Suprapubic skin (tissue), 4 donors: ENCODE results near the gene IARS2. TPM values are rescaled to one million over a fixed set of nuclear protein-coding genes. Genes with fewer than 3 reads are reported as not detected.
"Not testable (repeated sequence)": the region's sequence is repeated elsewhere in the genome, so short reads cannot be mapped to it uniquely, and the experiment has no call there.

Experiments used
- DNase-seq, 2 donors: peaks; one replicate each; pipeline ENCODE4 v3.0.0-alpha.2; 2019; ENCODE audit warnings: low spot score in 2 of 2
- H3K27ac ChIP-seq: fragments of 200-600 bp; sonication (generic); one replicate; pipeline ENCODE4 v1.5.1; 2019
- H3K27me3 ChIP-seq: fragments of 200-600 bp; sonication (generic); one replicate; pipeline ENCODE4 v1.5.1; 2019
- H3K36me3 ChIP-seq: fragments of 200-600 bp; sonication (generic); one replicate; pipeline ENCODE4 v1.5.1; 2019
- H3K4me1 ChIP-seq: fragments of 200-600 bp; sonication (generic); one replicate; pipeline ENCODE4 v1.5.1; 2019
- H3K4me3 ChIP-seq: fragments of 200-600 bp; sonication (generic); one replicate; pipeline ENCODE4 v1.5.1; 2019; ENCODE audit warnings: mild to moderate bottlenecking
- H3K9me3 ChIP-seq: fragments of 200-600 bp; sonication (generic); one replicate; pipeline ENCODE4 v1.5.1; 2019
- CTCF ChIP-seq, 2 donors: fragments of 200-600 bp in 1 of 2; fragments of 450-650 bp in 1 of 2; sonication (generic) in 1 of 2; IDR thresholded peaks; one replicate each; pipeline ENCODE4 v1.5.1; 2016 to 2019; ENCODE audit warnings: antibody characterized with exemption in 2 of 2, mild to moderate bottlenecking in 1 of 2, moderate library complexity in 1 of 2
- EP300 ChIP-seq: sonication (generic); formaldehyde crosslinking; IDR thresholded peaks from one replicate; pipeline ENCODE4 v1.6.1; 2017; ENCODE audit warnings: antibody characterized with exemption
- POLR2A ChIP-seq, 2 donors: fragments of 450-650 bp; IDR thresholded peaks; one replicate each; pipeline ENCODE4 v1.6.1; 2017; ENCODE audit warnings: antibody characterized with exemption in 2 of 2, mild to moderate bottlenecking in 2 of 2, moderate library complexity in 2 of 2
- POLR2AphosphoS5 ChIP-seq, 3 donors: sonication (generic); formaldehyde crosslinking; IDR thresholded peaks; one replicate each; pipeline ENCODE4 v1.6.1; 2017; ENCODE audit warnings: antibody characterized with exemption in 3 of 3
- WGBS: methylation state at CpG from one replicate; pipeline ENCODE4 v1.1.5; 2018; 5-methylcytosine and 5-hydroxymethylcytosine counted together
- total RNA-seq, 4 donors: library from RNA; depleted of rRNA; stranded (reverse); fragments of >200 nt; gene quantifications; one replicate each; pipeline ENCODE4 v1.1.0, GENCODE V29; 2016

The IARS2 gene
- total RNA-seq, 4 donors from 2014 or later = 49.7 to 73.3 (median 64.6) TPM

GRCh38 chr1:220151454-220151853, 57.5 kb downstream of the IARS2 start:
- no peak overlapping the region for H3K27ac ChIP-seq
- no peaks in the 10 kb centered on the region for H3K9me3 ChIP-seq
- no peak for DNase-seq
- TF ChIP-seq EP300 = no peak
- TF ChIP-seq CTCF (IDR thresholded peaks at IDR 0.05) = no peak
- no peak for TF ChIP-seq POLR2AphosphoS5 (IDR thresholded peaks at IDR 0.05)
- no peak for TF ChIP-seq POLR2A (IDR thresholded peaks at IDR 0.05)
- H3K4me3 ChIP-seq = no peak overlapping the region
- no peaks in the 10 kb centered on the region for H3K4me1 ChIP-seq
- WGBS = 53% methylated on average over 3 of the region's 3 CpGs
- no peaks in the 10 kb centered on the region for H3K27me3 ChIP-seq
- peaks cover 65% of the 10 kb centered on the region for H3K36me3 ChIP-seq

GRCh38 chr1:220153147-220153546, 59.2 kb downstream of the IARS2 start:
- no peak overlapping the region for H3K27ac ChIP-seq
- H3K27me3 ChIP-seq = no peaks in the 10 kb centered on the region
- no peaks in the 10 kb centered on the region for H3K9me3 ChIP-seq
- H3K4me1 ChIP-seq = no peaks in the 10 kb centered on the region
- H3K4me3 ChIP-seq = no peak overlapping the region
- TF ChIP-seq POLR2AphosphoS5 (IDR thresholded peaks at IDR 0.05) (no peak), POLR2A (IDR thresholded peaks at IDR 0.05) (no peak), EP300 (no peak), CTCF (IDR thresholded peaks at IDR 0.05) (no peak)
- DNase-seq = no peak
- H3K36me3 ChIP-seq = peaks cover 72% of the 10 kb centered on the region

- 97% methylated on average over 4 of the region's 4 CpGs for WGBS
- H3K27ac ChIP-seq = no peak overlapping the region
- TF ChIP-seq POLR2A (IDR thresholded peaks at IDR 0.05) (no peak), POLR2AphosphoS5 (IDR thresholded peaks at IDR 0.05) (no peak), EP300 (no peak), CTCF (IDR thresholded peaks at IDR 0.05) (no peak)
Measured at GRCh38 chr1:220156620-220157146, 62.8 kb downstream of the IARS2 start.

GRCh38 chr1:220157738-220158137, 63.8 kb downstream of the IARS2 start:
- Histone ChIP-seq H3K27ac (no peak overlapping the region), H3K36me3 (peaks cover 88% of the 10 kb centered on the region), H3K4me3 (no peak overlapping the region), H3K4me1 (no peaks in the 10 kb centered on the region), H3K9me3 (no peaks in the 10 kb centered on the region), H3K27me3 (no peaks in the 10 kb centered on the region)
- DNase-seq = no peak
- no peak for TF ChIP-seq POLR2AphosphoS5 (IDR thresholded peaks at IDR 0.05)
- no peak for TF ChIP-seq CTCF (IDR thresholded peaks at IDR 0.05)
- TF ChIP-seq EP300 = no peak
- TF ChIP-seq POLR2A (IDR thresholded peaks at IDR 0.05) = no peak
- WGBS = 61% methylated on average over 2 of the region's 2 CpGs

More at GRCh38 chr1:220156620-220157146, 62.8 kb downstream of the IARS2 start:
- Histone ChIP-seq H3K4me3 (no peak overlapping the region), H3K4me1 (no peaks in the 10 kb centered on the region), H3K36me3 (peaks cover 96% of the 10 kb centered on the region), H3K27me3 (no peaks in the 10 kb centered on the region), H3K9me3 (no peaks in the 10 kb centered on the region)
- no peak for DNase-seq

GRCh38 chr1:220158530-220158929, 64.6 kb downstream of the IARS2 start:
- not testable (repeated sequence) for H3K27ac ChIP-seq, H3K27me3 ChIP-seq, DNase-seq, H3K4me1 ChIP-seq, H3K4me3 ChIP-seq, H3K9me3 ChIP-seq
- H3K36me3 ChIP-seq = peaks cover 84% of the 10 kb centered on the region
- WGBS = 96% methylated on average over 7 of the region's 7 CpGs

GRCh38 chr1:220159041-220159440, 65.1 kb downstream of the IARS2 start:
- DNase-seq = no peak
- TF ChIP-seq POLR2A (IDR thresholded peaks at IDR 0.05) = no peak
- no peak for TF ChIP-seq POLR2AphosphoS5 (IDR thresholded peaks at IDR 0.05)
- no peak for TF ChIP-seq EP300
- no peak for TF ChIP-seq CTCF (IDR thresholded peaks at IDR 0.05)
- Histone ChIP-seq H3K9me3 (no peaks in the 10 kb centered on the region), H3K27me3 (no peaks in the 10 kb centered on the region), H3K36me3 (peaks cover 81% of the 10 kb centered on the region), H3K4me3 (no peak overlapping the region), H3K27ac (no peak overlapping the region), H3K4me1 (no peaks in the 10 kb centered on the region)
- 96% methylated on average over 3 of the region's 3 CpGs for WGBS
